ENCODE results near the gene RTCA.
A peak's percentile ranks its signal among the peaks of the same experiment; 100 is the strongest.
"Not testable (repeated sequence)": the region's sequence is repeated elsewhere in the genome, so short reads cannot be mapped to it uniquely, and the experiment has no call there.

The RTCA gene

GRCh38 chr1:100261686-100262085 is 4.3 kb upstream of the RTCA start:
- H3K4me3 ChIP-seq (ENCODE audit: low read depth, low read length): no peak overlapping the region
- no peak for TF ChIP-seq CTCF (IDR thresholded peaks at IDR 0.05; ENCODE audit: borderline replicate concordance, insufficient read depth, low read depth, low read length)

DNA sequence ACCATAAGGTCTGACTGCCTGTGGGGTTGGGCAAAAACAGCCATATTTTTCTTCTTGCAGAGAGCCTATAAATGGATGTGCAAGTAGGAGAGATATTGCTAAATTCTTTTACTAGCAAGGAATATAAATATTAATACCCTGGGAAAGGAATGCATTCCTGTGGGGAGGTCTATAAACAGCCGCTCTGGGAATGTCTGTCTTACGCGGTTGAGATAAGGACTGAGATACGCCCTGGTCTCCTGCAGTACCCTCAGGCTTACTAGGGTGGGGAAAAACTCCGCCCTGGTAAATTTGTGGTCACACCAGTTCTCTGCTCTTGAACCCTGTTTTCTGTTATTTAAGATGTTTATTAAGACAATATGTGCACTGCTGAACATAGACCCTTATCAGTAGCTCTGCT is 1.9 kb upstream of the RTCA start:
- not testable (repeated sequence) for H3K4me3 ChIP-seq (ENCODE audit: low read depth, low read length)

DNA sequence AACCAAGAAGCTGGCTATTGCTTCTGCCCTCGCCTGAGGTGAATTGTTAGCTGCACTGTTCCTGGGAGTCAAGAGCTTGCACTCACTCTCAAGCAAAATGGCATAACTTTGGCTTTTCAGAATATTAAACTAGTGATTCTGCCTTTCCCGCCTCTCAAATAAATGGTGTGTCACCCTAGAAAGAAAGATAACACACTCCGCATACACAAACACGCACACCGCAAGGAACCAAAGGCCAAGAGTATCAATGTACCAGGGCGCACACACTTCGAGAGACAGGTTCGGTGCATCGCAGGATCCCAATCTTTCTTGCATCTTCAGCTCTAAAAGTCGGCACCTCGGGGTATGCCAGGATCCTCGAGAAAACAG is 470 bp upstream of the RTCA start:
- no peak for TF ChIP-seq CTCF (IDR thresholded peaks at IDR 0.05; ENCODE audit: borderline replicate concordance, insufficient read depth, low read depth, low read length)
- peak overlapping the region; percentile 73 for H3K4me3 ChIP-seq (ENCODE audit: low read depth, low read length)

GRCh38 chr1:100266741-100267140 is 725 bp downstream of the RTCA start:
- no peak for TF ChIP-seq CTCF (IDR thresholded peaks at IDR 0.05; ENCODE audit: borderline replicate concordance, insufficient read depth, low read depth, low read length)
- peak overlapping the region; percentile 73 for H3K4me3 ChIP-seq (ENCODE audit: low read depth, low read length)

DNA sequence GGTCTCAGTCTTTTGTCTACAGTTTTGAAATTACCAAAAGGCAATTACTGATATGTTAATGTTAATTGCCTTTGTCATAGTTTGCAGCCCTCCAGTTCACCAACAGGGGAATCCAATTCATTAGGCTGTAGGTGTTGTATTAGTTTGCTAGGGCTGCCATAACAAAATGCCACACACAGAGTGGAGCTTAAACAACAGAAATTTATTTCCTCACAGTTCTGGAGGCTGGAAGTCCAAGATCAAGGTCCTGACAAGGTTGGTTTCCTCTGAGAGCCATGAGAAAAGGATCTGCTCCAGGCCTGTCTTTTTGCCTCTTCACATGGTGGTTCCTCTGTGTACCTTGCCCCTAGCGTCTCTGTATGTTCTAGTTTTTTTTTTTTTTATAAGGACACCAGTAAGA is 1.3 kb downstream of the RTCA start:
- TF ChIP-seq CTCF (IDR thresholded peaks at IDR 0.05; ENCODE audit: borderline replicate concordance, insufficient read depth, low read depth, low read length): no peak
- H3K4me3 ChIP-seq (ENCODE audit: low read depth, low read length): no peak overlapping the region

- H3K4me3 ChIP-seq (ENCODE audit: low read depth, low read length): no peak overlapping the region
- TF ChIP-seq CTCF (IDR thresholded peaks at IDR 0.05; ENCODE audit: borderline replicate concordance, insufficient read depth, low read depth, low read length): no peak
These were observed 2.2 kb downstream of the RTCA start for GRCh38 chr1:100268202-100268601.

GRCh38 chr1:100277866-100278265 is 11.8 kb downstream of the RTCA start:
- TF ChIP-seq CTCF (IDR thresholded peaks at IDR 0.05; ENCODE audit: borderline replicate concordance, insufficient read depth, low read depth, low read length): no peak

GRCh38 chr1:100279358-100279923 is 13.4 kb downstream of the RTCA start:
- TF ChIP-seq CTCF (IDR thresholded peaks at IDR 0.05; ENCODE audit: borderline replicate concordance, insufficient read depth, low read depth, low read length): no peak
- H3K4me3 ChIP-seq (ENCODE audit: low read depth, low read length): no peak overlapping the region

More at GRCh38 chr1:100277866-100278265, 11.8 kb downstream of the RTCA start:
- no peak overlapping the region for H3K4me3 ChIP-seq (ENCODE audit: low read depth, low read length)
